Right cardiac atrium (tissue), 5 donors: ENCODE results near the gene DIAPH3. TPM values are rescaled to one million over a fixed set of nuclear protein-coding genes. Genes with fewer than 3 reads are reported as not detected.
"Not testable (repeated sequence)": the region's sequence is repeated elsewhere in the genome, so short reads cannot be mapped to it uniquely, and the experiment has no call there.

ENCODE experiments used
- ATAC-seq, 2 donors: fragments of 200-7000 bp; cut with Tn5 transposase; one replicate each; pipeline versions ENCODE4 v1.8.0 to v1.9.1; 2020; ENCODE audit warnings: moderate library complexity in 2 of 2, mild to moderate bottlenecking in 1 of 2
- DNase-seq, 3 donors: peaks; one replicate each; pipeline ENCODE4 v3.0.0-alpha.2; 2020
- H3K27ac ChIP-seq: one replicate; pipeline ENCODE4 v1.5.1; 2013; ENCODE audit warnings: mild to moderate bottlenecking, low read length, control low read depth, moderate library complexity
- H3K27me3 ChIP-seq: one replicate; pipeline ENCODE4 v1.6.1; 2013; ENCODE audit not compliant: control insufficient read depth, insufficient read depth
- H3K4me1 ChIP-seq: one replicate; pipeline ENCODE4 v1.6.1; 2013; ENCODE audit warnings: low read length; ENCODE audit not compliant: control insufficient read depth, insufficient read depth
- H3K4me3 ChIP-seq: one replicate; pipeline ENCODE4 v1.5.1; 2013; ENCODE audit warnings: low read length, control low read depth
- H3K9me3 ChIP-seq: one replicate; pipeline ENCODE4 v1.6.1; 2013; ENCODE audit warnings: low read length; ENCODE audit not compliant: control insufficient read depth
- WGBS: extraction: QIAGEN DNeasy Blood & Tissue Kit; methylation state at CpG from one replicate; pipeline ENCODE4 v1.1.7; 2013; 5-methylcytosine and 5-hydroxymethylcytosine counted together
- intact Hi-C, 4 donors: fragments of 100-400 bp; cut with DNase I; formaldehyde crosslinking; loops; one replicate each; pipeline versions ENCODE4 v1.11.0 to v1.14.0; 2022 to 2023
- long read RNA-seq, 4 donors: library from polyadenylated mRNA; unstranded; transcript quantifications; one replicate each; pipeline ENCODE4 v2.0.0, GENCODE V29; 2020 to 2021
- polyA plus RNA-seq: library from polyadenylated mRNA; stranded (reverse); fragments of 200-250 nt; gene quantifications from one replicate; pipeline ENCODE4 v1.2.3, GENCODE V29; 2013
- total RNA-seq, 4 donors: library from RNA; stranded (reverse); fragmentation: NEBNext Ultra II Directional; extraction: Animal tissue kit (Norgen Biotek cat#: 25700); gene quantifications; one replicate each; pipeline ENCODE4 v1.2.1, GENCODE V29; 2021
- donor health status: healthy with polysubstance abuse.
- donor health status: DM: no; HTN: yes; CAD: no.
- donor health status: DM: no; HTN: no; CAD: no.
- donor health status: DM: no; HTN: yes; CAD: no; lungs with severe emphysema.
- donor health status: DM: yes; HTN: yes; CAD: no.

DIAPH3 gene, protein sequence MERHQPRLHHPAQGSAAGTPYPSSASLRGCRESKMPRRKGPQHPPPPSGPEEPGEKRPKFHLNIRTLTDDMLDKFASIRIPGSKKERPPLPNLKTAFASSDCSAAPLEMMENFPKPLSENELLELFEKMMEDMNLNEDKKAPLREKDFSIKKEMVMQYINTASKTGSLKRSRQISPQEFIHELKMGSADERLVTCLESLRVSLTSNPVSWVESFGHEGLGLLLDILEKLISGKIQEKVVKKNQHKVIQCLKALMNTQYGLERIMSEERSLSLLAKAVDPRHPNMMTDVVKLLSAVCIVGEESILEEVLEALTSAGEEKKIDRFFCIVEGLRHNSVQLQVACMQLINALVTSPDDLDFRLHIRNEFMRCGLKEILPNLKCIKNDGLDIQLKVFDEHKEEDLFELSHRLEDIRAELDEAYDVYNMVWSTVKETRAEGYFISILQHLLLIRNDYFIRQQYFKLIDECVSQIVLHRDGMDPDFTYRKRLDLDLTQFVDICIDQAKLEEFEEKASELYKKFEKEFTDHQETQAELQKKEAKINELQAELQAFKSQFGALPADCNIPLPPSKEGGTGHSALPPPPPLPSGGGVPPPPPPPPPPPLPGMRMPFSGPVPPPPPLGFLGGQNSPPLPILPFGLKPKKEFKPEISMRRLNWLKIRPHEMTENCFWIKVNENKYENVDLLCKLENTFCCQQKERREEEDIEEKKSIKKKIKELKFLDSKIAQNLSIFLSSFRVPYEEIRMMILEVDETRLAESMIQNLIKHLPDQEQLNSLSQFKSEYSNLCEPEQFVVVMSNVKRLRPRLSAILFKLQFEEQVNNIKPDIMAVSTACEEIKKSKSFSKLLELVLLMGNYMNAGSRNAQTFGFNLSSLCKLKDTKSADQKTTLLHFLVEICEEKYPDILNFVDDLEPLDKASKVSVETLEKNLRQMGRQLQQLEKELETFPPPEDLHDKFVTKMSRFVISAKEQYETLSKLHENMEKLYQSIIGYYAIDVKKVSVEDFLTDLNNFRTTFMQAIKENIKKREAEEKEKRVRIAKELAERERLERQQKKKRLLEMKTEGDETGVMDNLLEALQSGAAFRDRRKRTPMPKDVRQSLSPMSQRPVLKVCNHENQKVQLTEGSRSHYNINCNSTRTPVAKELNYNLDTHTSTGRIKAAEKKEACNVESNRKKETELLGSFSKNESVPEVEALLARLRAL
- total RNA-seq (under 1 TPM; 0.29 to 0.46 (median 0.37) TPM), polyA plus RNA-seq (0.09 TPM)
- long read RNA-seq, donor 1 = 0 reads
- long read RNA-seq, donor 2 = 0 reads
- long read RNA-seq, donor 3, partial matches to known transcripts = 1 of 1 reads
- long read RNA-seq, donor 3, other reads (novel, unspliced or antisense) = 0 of 1 reads
- long read RNA-seq, donor 4 = 0 reads

DNA sequence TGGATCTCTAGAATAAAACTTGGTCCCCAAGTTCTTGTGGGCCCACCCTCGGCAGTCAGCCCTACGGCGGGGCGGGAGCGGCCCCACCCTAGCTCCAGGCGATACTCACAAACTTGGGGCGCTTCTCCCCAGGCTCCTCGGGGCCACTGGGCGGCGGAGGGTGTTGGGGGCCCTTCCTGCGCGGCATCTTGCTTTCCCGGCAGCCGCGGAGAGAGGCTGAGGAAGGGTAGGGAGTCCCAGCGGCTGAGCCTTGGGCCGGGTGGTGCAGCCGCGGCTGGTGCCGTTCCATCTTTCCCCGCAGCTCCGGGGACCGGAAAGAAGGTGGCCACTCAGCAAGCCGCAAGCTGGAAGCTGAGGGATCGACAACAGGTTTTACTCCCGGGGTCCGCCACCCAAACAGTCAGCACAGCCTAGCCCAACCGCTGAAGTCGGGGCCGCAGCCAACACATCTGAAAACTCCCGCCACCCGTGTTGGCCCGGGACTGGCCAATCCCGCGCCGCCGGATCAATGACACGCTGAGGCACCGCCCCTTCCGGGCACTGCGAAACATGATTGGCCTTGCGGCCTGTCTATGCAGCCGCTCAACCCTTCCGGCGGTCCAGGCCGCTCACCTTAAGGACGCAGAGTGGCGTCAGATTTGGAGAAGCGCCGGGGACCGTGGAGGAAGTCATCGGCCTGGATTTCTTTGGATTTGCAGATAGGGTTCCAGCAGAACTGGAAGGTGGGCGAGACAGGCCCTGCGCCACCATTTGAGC lies at the start of gene DIAPH3:
Gene DIAPH3 (minus strand): TSS at position 451 of the 756 bp plus-strand sequence. CDS start 162 bp downstream, at position 289.
- Histone ChIP-seq H3K9me3 (no peaks in the 10 kb centered on the region), H3K4me3 (peak within 1 kb of the TSS; percentile 74), H3K27ac (peak within 1 kb of the TSS; percentile 95), H3K27me3 (no peaks in the 10 kb centered on the region), H3K4me1 (no peaks in the 10 kb centered on the region)
- intact Hi-C loops = no loop called here
- DNase-seq (peak; percentile 96 to 99 (median 99)), ATAC-seq (peak; percentile 100)
- under 1% methylated on average over 54 of the region's 54 CpGs for WGBS

DNA sequence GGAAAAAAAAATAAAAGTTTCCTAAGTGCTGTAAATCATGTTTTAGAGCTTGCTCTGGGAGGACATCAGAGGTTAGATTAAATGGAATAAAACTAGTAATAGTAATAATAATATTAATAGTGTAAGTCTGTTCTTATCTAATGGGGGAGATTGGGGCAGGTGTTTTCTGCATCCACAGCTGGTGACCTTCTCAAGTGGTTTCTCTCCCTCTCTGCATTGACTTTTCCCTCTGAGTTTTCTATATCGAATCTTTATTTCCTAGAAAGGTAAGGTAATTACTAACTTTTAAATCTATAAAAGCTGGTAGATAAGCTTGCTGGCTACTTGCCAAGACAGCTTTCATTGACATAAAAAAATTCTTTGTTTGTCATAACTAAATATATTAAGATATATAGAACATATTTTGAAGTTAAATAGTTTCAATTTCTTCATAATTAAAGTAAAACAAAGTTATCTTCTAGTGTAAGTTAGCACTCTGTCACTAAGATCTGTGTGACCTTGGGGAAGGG lies 49.6 kb upstream of the DIAPH3 start:
- H3K4me3 ChIP-seq = no peak overlapping the region
- no peak overlapping the region for H3K27ac ChIP-seq
- no peaks in the 10 kb centered on the region for H3K4me1 ChIP-seq
- no peak for DNase-seq
- no peak for ATAC-seq
- H3K27me3 ChIP-seq = no peaks in the 10 kb centered on the region
- WGBS = 49% methylated on average over 1 of the region's 1 CpG
- H3K9me3 ChIP-seq = no peaks in the 10 kb centered on the region
- intact Hi-C loops = no loop called here

DNA sequence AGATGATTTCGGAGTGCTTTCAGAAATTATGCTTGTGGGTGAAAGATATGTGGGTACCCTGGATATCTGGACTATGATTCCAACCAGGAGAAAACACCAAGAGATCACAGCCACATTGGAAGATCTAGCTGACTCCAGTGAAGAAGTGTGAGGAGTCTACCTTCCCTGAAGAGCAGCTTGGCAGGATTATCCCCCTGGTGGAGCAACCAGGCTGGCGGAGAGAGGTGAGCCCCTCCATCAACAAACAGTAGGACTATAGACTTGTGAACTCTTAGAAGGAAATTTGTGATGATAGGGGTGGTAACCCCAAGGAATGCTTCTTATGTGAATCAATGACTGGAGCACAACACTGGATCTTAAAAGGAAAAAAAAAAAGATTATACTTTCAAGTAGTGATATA lies 47.8 kb upstream of the DIAPH3 start:
- 86% methylated on average over 2 of the region's 2 CpGs for WGBS
- Histone ChIP-seq H3K9me3 (no peaks in the 10 kb centered on the region), H3K27ac (no peak overlapping the region), H3K4me3 (no peak overlapping the region), H3K4me1 (no peaks in the 10 kb centered on the region), H3K27me3 (no peaks in the 10 kb centered on the region)
- DNase-seq (no peak), ATAC-seq (no peak)
- intact Hi-C loops = no loop called here

DNA sequence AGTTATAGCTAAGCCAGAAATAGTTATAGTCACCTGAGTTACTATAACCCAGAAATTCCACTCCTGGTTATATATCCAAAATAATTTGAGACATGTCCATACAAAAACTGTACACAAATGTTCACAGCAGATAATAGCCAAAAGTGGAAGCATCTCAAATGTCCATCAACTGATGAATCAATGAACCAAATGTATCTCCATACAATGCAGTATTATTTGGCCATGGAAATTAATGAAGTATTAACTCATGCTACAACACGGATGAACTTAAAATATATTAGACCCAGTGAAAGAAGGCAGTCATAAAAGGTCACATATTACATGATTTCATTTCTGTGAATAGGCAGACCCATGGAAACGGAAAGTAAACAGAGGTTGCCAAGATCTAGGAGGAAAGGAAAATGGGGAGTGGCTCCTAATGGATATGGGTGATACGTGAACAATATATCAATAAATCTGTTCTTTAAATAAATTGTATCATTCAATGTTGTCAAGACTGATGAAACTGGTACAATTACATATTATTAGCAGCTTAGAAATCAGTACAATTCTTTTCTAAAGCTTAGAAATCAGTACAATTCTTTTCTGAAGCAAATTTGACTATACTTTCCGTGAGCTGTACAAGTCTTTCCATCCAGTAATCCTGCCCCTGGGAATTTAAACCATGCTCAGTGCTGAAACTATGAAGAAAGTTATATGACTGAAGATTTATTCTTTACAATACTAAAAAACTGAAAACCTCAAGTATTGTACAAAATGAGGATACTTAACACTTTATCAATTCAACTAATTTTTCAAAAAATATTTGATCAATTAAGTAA lies 47.0 kb upstream of the DIAPH3 start:
- intact Hi-C loops = no loop called here
- H3K27me3 ChIP-seq = no peaks in the 10 kb centered on the region
- H3K4me1 ChIP-seq = no peaks in the 10 kb centered on the region
- DNase-seq (no peak), ATAC-seq (no peak)
- no peak overlapping the region for H3K27ac ChIP-seq
- 45% methylated on average over 4 of the region's 4 CpGs for WGBS
- no peaks in the 10 kb centered on the region for H3K9me3 ChIP-seq
- H3K4me3 ChIP-seq = no peak overlapping the region

DNA sequence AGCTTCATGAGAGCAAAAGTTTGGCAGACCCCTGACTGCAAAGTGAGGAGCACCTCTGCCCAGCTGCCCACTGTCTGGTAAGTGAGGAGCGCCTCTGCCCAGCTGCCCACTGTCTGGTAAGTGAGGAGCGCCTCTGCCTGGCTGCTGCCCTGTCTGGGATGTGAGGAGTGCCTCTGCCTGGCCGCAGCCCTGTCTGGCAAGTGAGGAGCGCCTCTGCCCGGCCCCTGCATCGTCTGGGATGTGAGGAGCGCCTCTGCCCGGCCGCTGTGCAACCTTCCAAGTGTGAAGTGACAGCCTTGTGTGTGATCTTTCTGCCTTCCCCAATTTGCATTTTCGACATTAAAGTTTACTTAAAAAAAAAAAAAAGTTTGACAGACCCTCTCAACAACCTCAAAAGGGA lies 41.8 kb upstream of the DIAPH3 start:
- H3K27me3 ChIP-seq, H3K9me3 ChIP-seq, DNase-seq, ATAC-seq, intact Hi-C loops, H3K27ac ChIP-seq, H3K4me1 ChIP-seq, H3K4me3 ChIP-seq: not testable (repeated sequence)
- 80% methylated on average over 10 of the region's 10 CpGs for WGBS

DNA sequence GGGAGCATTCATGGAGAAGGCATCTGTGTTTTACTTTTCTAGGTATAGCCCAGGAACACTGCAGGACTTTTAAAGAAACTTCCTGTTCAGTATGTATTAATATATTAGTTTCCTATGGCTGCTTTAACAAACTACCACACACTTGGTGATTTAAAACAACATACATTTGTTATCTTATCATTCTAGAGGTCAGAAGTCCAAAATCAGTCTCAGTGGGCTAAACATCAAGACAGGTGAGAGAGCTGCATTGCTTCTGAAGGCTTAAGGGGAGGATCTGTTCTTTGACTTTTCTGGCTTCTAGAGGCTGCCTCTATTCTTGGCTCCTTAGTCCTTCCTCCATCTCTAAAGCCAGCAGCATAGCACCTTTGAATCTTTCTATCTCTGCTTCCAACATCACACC lies 37.6 kb upstream of the DIAPH3 start:
- H3K4me3 ChIP-seq = no peak overlapping the region
- no peaks in the 10 kb centered on the region for H3K9me3 ChIP-seq
- intact Hi-C loops = no loop called here
- ATAC-seq (no peak), DNase-seq (no peak)
- H3K27ac ChIP-seq = no peak overlapping the region
- no peaks in the 10 kb centered on the region for H3K4me1 ChIP-seq
- H3K27me3 ChIP-seq = no peaks in the 10 kb centered on the region

DNA sequence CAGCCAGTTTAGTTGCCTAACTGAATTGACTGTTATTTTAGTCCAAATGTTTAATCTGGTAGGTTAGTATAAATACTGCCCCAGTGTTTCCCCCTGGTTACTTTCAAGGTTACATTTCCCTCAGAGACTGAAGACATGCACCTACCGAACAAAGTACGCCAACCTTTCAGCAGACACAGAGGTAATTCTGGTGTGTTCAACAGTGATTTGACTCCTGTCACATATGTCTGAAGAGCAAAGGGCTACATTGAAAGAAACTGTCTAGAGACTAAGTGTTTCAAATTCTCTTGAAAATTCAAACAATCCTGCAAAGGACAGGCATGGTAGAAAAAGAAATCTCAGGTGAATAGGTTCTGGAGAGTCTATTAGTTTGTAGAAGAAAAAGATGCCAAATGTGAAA lies 32.2 kb upstream of the DIAPH3 start:
- H3K27ac ChIP-seq, intact Hi-C loops, ATAC-seq, H3K9me3 ChIP-seq, H3K4me1 ChIP-seq, H3K4me3 ChIP-seq, DNase-seq, H3K27me3 ChIP-seq: not testable (repeated sequence)
- WGBS = 90% methylated on average over 2 of the region's 2 CpGs

DNA sequence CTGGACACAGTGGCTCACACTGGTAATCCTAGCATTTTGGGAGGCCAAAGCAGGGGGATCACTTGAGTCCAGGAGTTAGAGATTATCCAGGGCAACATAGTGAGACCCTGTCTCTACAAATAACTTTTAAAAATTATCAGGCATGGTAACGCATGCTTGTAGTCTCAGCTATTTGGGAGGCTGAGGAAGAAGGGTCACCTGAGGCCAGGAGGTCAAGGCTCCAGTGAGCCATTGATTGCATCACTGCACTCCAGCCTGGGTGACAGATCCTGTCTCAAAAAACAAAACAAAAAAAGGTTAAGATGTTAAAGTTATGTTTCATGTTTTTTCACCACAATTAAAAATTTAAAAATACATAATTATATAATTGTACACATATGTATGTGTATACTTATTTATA lies 19.2 kb upstream of the DIAPH3 start:
- Histone ChIP-seq H3K4me3 (no peak overlapping the region), H3K9me3 (no peaks in the 10 kb centered on the region), H3K27me3 (no peaks in the 10 kb centered on the region), H3K4me1 (no peaks in the 10 kb centered on the region), H3K27ac (no peak overlapping the region)
- no peak for ATAC-seq
- DNase-seq = no peak
- 74% methylated on average over 1 of the region's 1 CpG for WGBS
- intact Hi-C loops = no loop called here

DNA sequence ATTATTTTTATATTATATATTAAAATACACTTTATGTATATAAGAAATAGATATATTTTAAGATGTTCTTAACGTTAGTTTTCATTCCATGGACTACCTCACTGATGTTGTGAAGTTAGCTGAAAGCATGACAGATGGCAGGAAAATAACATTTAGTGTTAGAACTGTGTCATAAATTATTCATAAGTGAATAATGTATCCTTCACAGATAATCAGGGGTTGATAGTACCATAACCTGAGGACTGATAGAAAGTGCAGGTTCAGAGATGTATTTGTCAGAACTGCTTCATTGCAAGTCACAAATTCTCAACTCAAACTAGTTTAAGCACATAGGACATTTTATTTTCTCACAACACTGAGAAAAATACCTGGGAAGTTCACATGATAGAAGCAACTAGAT lies 14.6 kb upstream of the DIAPH3 start:
- no peaks in the 10 kb centered on the region for H3K27me3 ChIP-seq
- H3K4me3 ChIP-seq = no peak overlapping the region
- H3K27ac ChIP-seq = no peak overlapping the region
- H3K4me1 ChIP-seq = no peaks in the 10 kb centered on the region
- no peaks in the 10 kb centered on the region for H3K9me3 ChIP-seq
- 89% methylated on average over 1 of the region's 1 CpG for WGBS
- ATAC-seq (no peak), DNase-seq (no peak)
- intact Hi-C loops = no loop called here
